Thyroid gland (tissue), 4 donors: Measurements from ENCODE around the gene FOXO3. TPM values are rescaled to one million over a fixed set of nuclear protein-coding genes. Genes with fewer than 3 reads are reported as not detected.

Experiments used
- DNase-seq, 2 donors: peaks; one replicate each; pipeline ENCODE4 v3.0.0-alpha.2; 2019
- H3K27ac ChIP-seq, 3 donors: fragments of 200-600 bp; sonication (generic); 1 replicate in 2 of 3; 2 replicates in 1 of 3; pipeline ENCODE4 v1.5.1; 2016 to 2019; ENCODE audit warnings: mild to moderate bottlenecking in 1 of 3, moderate library complexity in 1 of 3
- H3K27me3 ChIP-seq: fragments of 200-600 bp; sonication (generic); one replicate; pipeline ENCODE4 v1.5.1; 2019
- H3K36me3 ChIP-seq, 2 donors: fragments of 200-600 bp; sonication (generic); one replicate each; pipeline ENCODE4 v1.5.1; 2016 to 2019
- H3K4me1 ChIP-seq, 2 donors: fragments of 200-600 bp; sonication (generic); one replicate each; pipeline ENCODE4 v1.5.1; 2017 to 2019
- H3K4me3 ChIP-seq, 3 donors: fragments of 200-600 bp; sonication (generic); replicated peaks in 1 of 3; 1 replicate in 2 of 3; 2 replicates in 1 of 3; pipeline ENCODE4 v1.5.1; 2016; ENCODE audit warnings: mild to moderate bottlenecking in 1 of 3
- H3K9me3 ChIP-seq: fragments of 200-600 bp; sonication (generic); one replicate; pipeline ENCODE4 v1.5.1; 2017
- POLR2A ChIP-seq, 2 donors: fragments of 450-650 bp; IDR thresholded peaks; one replicate each; pipeline ENCODE4 v1.6.1; 2017; ENCODE audit warnings: antibody characterized with exemption in 2 of 2, mild to moderate bottlenecking in 2 of 2, moderate library complexity in 1 of 2
- WGBS, 2 donors: methylation state at CpG; one replicate each; pipeline ENCODE4 v1.1.5; 2017; 5-methylcytosine and 5-hydroxymethylcytosine counted together
- intact Hi-C: fragments of 100-400 bp; cut with DNase I; formaldehyde crosslinking; loops from one replicate; pipeline ENCODE4 v1.15.1; 2023
- total RNA-seq, 4 donors: library from RNA; depleted of rRNA; stranded (reverse); fragments of >200 nt; gene quantifications; one replicate each; pipeline ENCODE4 v1.2.3, GENCODE V29; 2016
- TF ChIP-seq, protein P1 (sequence below), 6 experiments: fragments of 200-600 bp in 3 of 6; fragments of 450-650 bp in 3 of 6; sonication (generic) in 3 of 6; IDR thresholded peaks; one replicate each; pipeline ENCODE4 v1.5.1; 2016 to 2019; ENCODE audit warnings: antibody characterized with exemption in 6 of 6, mild to moderate bottlenecking in 2 of 6, inconsistent platforms in 1 of 6, moderate library complexity in 1 of 6

The FOXO3 gene
- total RNA-seq, 4 donors from 2014 or later = 61.8 to 103 (median 76.8) TPM

DNA sequence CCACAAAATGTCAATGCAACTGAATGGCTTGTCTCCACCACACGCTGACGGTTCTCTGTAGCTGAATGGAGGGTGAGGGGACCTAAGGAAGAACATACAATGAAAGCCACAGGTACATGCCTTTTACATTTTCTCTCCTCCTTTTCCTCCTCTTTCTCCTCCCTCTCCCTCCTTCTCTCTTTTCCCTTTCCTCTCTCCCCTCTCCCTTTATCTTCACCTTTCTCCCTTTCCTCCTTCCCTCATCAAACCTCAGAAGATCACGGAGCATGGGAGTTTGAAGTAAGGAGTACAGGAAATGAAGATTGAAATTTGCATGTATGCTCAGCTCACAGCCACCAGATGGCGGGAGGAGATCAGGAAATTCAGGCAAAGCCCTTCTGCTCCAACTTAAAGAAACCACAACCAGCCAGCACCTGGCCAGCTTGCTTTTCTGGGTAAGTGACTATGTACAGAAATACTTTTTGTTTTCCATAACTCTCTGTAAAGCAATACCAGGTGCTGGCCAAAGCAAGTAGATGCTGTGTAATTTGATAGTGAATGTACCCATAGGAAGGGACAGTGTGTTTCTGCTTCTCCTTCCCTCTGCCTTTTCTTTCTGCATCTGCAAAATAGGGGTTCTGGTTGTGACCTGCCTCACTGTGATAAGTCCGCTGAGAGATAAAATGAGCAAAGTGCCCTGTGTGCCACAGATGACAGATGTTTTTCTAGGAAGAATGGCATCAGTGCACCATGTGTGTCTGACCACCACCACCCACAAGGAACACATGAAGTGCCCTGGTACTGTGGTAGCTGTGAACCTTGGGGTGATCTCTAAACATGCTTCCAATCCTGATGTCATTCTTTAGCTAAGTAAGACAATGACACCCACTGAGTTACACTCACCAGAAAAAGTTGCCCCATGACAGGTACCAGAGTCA, 18.6 kb upstream of the FOXO3 start:
- H3K9me3 ChIP-seq = no peaks in the 10 kb centered on the region
- peak; percentile 69 to 78 for DNase-seq
- H3K4me1 ChIP-seq = no peaks in the 10 kb centered on the region
- intact Hi-C loops = loop anchor here (2.0 to 5.0 kb wide), 4 partner anchors 240 to 530 kb away; no protein-coding TSS in a partner anchor
- no peak overlapping the region for H3K4me3 ChIP-seq
- TF ChIP-seq POLR2A (IDR thresholded peaks at IDR 0.05) = no peak
- TF ChIP-seq, protein P1, sequence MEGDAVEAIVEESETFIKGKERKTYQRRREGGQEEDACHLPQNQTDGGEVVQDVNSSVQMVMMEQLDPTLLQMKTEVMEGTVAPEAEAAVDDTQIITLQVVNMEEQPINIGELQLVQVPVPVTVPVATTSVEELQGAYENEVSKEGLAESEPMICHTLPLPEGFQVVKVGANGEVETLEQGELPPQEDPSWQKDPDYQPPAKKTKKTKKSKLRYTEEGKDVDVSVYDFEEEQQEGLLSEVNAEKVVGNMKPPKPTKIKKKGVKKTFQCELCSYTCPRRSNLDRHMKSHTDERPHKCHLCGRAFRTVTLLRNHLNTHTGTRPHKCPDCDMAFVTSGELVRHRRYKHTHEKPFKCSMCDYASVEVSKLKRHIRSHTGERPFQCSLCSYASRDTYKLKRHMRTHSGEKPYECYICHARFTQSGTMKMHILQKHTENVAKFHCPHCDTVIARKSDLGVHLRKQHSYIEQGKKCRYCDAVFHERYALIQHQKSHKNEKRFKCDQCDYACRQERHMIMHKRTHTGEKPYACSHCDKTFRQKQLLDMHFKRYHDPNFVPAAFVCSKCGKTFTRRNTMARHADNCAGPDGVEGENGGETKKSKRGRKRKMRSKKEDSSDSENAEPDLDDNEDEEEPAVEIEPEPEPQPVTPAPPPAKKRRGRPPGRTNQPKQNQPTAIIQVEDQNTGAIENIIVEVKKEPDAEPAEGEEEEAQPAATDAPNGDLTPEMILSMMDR (IDR thresholded peaks at IDR 0.05) = peak; percentile 53 to 96 (median 84)
- H3K36me3 ChIP-seq = no peaks in the 10 kb centered on the region
- H3K27me3 ChIP-seq = no peaks in the 10 kb centered on the region
- no peak overlapping the region for H3K27ac ChIP-seq
- 20 to 26% methylated on average over 5 of the region's 5 CpGs for WGBS, 2 donors

DNA sequence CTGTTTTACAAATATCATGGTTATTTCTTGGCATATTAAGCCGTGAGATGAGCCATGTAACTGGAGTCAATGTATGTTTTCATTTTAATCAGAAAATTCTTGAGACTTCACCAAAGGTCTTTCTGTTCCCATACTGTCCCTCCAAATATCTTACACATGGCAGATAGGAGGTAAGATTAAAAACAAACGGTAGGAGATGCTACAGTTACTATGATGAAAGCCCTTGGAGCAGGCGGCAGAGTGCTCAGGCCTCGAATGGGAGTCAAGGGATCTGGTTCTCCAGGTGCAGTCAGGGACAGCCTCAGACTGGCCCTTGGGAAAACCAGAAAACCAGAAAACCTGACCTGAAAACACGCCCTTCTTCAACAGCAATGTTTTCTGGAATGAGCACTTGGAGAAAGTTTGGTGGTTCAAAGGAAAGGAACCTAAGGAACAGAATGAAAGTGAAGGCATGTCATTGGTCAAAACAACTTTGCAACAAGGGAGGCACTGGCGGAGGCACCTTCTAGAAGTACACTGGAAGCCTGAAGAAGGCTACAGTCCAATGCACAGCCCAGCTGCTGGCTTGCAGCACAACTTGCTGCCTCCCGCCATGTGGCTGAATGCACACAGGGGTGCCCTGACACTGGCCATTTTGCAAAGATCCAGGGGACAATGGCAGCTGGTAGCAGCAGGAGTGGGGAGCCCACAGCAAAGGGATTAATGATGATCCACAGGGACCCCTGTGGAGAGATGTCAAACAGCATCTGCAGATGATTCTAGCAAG, 17.4 kb upstream of the FOXO3 start:
- no peak for DNase-seq
- intact Hi-C loops = loop anchor here (2.0 to 5.0 kb wide), 4 partner anchors 239 to 529 kb away; no protein-coding TSS in a partner anchor
- no peak for TF ChIP-seq POLR2A (IDR thresholded peaks at IDR 0.05)
- TF ChIP-seq, protein P1 (IDR thresholded peaks at IDR 0.05) = no peak
- WGBS, 2 donors = 84 to 90% methylated on average over 7 of the region's 7 CpGs
- Histone ChIP-seq H3K4me1 (no peaks in the 10 kb centered on the region), H3K9me3 (no peaks in the 10 kb centered on the region), H3K27ac (no peak overlapping the region), H3K4me3 (no peak overlapping the region), H3K27me3 (no peaks in the 10 kb centered on the region), H3K36me3 (no peaks in the 10 kb centered on the region)

DNA sequence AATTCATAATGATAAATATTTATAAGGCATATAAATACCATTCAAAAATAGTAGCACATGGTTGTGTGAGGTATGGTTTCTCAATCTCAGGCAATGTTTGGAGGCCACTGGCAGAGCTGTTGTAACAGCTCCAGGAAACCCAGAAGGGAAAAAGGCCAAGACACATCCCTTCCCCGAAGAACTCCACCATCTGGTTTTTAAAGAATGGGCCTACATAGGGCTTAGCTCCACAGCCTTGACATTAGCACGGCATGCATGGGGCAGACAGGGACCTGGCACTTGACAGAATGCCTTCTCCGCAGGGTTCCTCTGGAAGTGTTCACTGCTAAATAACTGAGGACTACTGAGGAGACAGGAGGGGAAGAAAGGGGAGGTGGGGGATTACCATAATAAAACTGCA, 16.1 kb upstream of the FOXO3 start:
- intact Hi-C loops = loop anchor here (5.0 kb wide), 3 partner anchors 238 to 528 kb away; no protein-coding TSS in a partner anchor
- no peaks in the 10 kb centered on the region for H3K27me3 ChIP-seq
- WGBS, 2 donors = 75 to 84% methylated on average over 3 of the region's 3 CpGs
- no peak overlapping the region for H3K27ac ChIP-seq
- H3K36me3 ChIP-seq = no peaks in the 10 kb centered on the region
- H3K4me1 ChIP-seq = no peaks in the 10 kb centered on the region
- TF ChIP-seq, protein P1 (IDR thresholded peaks at IDR 0.05) = no peak
- TF ChIP-seq POLR2A (IDR thresholded peaks at IDR 0.05) = no peak
- no peaks in the 10 kb centered on the region for H3K9me3 ChIP-seq
- no peak overlapping the region for H3K4me3 ChIP-seq
- no peak for DNase-seq

DNA sequence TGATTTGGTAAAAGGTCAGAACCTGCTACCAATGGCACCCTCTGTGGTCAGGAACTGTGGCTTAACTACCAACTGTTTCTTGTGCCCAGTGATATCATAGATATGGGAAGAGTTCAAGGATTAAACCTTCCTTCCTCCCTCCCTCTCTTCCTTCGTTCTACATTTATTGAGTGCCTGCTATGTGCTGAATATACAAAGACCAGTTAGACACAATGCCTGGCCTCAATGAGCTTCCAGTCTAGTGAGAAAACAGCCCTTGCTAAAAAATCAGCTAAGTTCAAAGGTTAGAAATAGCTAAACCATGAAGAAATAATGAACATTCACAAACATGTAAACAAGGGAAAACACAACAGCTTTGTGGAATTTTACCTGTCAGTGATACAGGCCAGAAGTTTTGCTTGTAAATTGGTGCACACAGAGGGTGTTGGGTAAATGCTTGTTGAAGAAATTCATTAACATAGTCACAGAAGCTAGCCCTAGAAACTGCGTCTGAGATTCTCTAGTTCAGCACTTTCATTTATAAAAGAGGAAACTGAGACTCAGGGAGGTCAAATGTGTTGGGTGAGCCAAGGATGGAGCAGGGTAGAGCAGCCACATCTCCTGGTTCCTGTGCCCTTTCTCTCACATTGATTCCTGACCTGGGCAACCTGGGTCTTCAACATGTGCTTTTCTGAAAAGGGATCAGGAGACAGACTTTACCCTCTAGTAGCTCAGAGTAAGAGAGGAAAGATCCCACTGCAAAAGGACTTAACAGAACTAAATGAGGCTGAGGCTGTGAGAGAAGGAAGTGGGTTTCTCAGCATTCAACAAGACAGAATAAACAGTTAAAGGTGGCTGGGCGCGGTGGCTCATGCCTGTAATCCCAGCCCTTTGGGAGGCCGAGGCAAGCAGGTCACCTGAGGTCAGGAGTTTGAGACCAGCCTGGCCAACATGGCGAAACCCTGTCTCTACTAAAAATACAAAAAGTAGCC, 14.4 kb upstream of the FOXO3 start:
- Histone ChIP-seq H3K27me3 (no peaks in the 10 kb centered on the region), H3K4me3 (no peak overlapping the region), H3K27ac (no peak overlapping the region), H3K36me3 (no peaks in the 10 kb centered on the region), H3K4me1 (no peaks in the 10 kb centered on the region), H3K9me3 (no peaks in the 10 kb centered on the region)
- 89 to 91% methylated on average over 6 of the region's 6 CpGs for WGBS, 2 donors
- TF ChIP-seq, protein P1 (IDR thresholded peaks at IDR 0.05) = no peak
- TF ChIP-seq POLR2A (IDR thresholded peaks at IDR 0.05) = no peak
- intact Hi-C loops = no loop called here
- DNase-seq = no peak
